GF-D8 (cell line): ENCODE results near the gene PCDHB2.
"Not testable (repeated sequence)": the region's sequence is repeated elsewhere in the genome, so short reads cannot be mapped to it uniquely, and the experiment has no call there.

ENCODE experiments used
- DNase-seq: peaks from one replicate; lab custom pipeline; 2025; lab: John Stamatoyannopoulos, UW

Gene PCDHB2

GRCh38 chr5:141094481-141095262 is at the start of gene PCDHB2:
TSS of gene PCDHB2 (plus strand) at chr5:141094615. CDS start at chr5:141094791, 176 bp downstream.
- DNase-seq, result no peak

GRCh38 chr5:141050622-141051520 is 43.5 kb upstream of the PCDHB2 start, which contains the start of gene PCDHB1:
TSS of gene PCDHB1 (plus strand) at chr5:141051374. CDS start at chr5:141051471, 97 bp downstream.
- no peak for DNase-seq

DNA sequence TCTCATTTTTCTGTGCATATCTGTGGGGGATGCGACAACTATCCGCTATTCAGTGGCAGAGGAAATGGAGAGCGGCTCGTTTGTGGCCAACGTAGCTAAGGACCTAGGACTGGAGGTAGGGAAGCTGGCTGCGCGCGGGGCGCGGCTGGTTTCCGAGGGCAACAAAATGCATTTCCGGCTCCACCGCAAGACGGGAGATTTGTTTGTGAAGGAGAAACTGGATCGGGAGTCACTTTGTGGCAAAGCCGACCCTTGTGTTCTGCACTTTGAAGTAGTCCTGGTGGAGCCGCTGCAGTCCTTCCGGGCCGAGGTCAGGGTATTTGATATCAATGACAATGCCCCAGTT is 42.9 kb upstream of the PCDHB2 start:
- no peak for DNase-seq

- no peak for DNase-seq
These were observed 16.6 kb upstream of the PCDHB2 start for GRCh38 chr5:141077826-141078225.

DNA sequence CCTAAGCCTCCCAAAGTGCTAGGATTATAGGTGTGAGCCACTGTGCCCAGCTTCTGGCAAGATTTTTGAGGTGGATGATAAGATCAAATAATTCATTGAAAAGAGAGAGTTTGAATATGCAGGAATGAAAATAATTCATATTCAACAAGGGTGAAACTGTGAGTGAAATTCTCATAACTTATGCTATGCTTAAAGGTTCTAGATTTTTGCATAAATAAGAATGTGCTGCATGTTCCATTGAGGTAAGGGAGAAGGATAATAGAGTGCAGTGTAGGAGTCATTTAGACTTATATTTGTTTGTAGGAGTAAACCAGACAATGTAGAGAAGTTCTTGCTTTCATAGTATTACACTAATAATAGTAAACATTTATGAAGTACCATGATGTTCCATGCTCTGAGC is 12.2 kb upstream of the PCDHB2 start:
- no peak for DNase-seq

GRCh38 chr5:141084487-141084989 is 9.9 kb upstream of the PCDHB2 start:
- DNase-seq, result no peak

DNA sequence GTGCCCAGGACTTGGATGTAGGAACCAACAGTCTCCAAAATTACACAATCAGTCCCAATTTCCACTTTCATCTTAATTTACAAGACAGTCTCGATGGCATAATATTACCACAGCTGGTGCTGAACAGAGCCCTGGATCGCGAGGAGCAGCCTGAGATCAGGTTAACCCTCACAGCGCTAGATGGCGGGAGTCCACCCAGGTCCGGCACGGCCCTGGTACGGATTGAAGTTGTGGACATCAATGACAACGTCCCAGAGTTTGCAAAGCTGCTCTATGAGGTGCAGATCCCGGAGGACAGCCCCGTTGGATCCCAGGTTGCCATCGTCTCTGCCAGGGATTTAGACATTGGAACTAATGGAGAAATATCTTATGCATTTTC is 837 bp downstream of the PCDHB2 start:
- no peak for DNase-seq

GRCh38 chr5:141096181-141096580 is 1.8 kb downstream of the PCDHB2 start:
- not testable (repeated sequence) for DNase-seq

GRCh38 chr5:141096586-141096985 is 2.2 kb downstream of the PCDHB2 start:
- DNase-seq, result not testable (repeated sequence)

DNA sequence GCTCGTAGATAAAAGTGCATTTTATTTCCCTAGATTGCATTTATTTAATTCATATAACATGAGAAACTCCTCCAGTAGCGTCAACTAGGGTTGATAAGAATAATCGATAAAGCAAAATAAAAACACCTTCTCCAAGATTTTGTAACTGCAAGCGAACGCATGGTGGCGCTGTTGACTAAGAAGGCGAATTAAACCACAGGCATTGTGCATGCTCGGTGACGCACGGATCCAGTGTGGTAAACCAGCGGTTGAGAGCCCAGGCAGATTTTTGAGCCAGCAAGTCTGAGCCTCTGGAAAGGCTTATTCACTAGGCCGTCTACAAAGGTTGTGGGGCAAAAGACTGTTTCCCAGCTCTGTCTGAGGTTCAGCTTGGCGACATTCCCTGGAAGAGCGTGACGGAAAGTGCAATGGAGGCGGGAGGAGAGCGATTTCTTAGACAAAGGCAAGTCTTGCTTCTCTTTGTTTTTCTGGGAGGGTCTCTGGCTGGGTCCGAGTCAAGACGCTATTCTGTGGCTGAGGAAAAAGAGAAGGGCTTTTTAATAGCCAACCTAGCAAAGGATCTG is 5.9 kb downstream of the PCDHB2 start, which contains the start of gene PCDHB3:
PCDHB3 (plus strand) TSS at position 231 of the 563 bp plus-strand sequence; CDS start at position 408, 177 bp downstream.
- DNase-seq, result no peak

DNA sequence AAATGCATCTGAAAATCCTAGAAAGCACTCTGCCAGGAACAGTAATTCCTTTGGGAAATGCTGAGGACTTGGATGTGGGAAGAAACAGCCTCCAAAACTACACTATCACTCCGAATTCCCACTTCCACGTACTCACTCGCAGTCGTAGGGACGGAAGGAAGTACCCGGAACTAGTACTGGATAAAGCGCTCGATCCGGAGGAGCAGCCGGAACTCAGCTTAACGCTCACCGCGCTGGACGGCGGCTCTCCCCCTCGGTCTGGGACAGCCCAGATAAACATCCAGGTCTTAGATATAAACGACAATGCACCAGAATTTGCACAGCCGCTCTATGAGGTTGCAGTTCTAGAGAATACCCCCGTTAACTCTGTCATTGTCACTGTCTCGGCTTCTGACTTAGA is 6.6 kb downstream of the PCDHB2 start:
- no peak for DNase-seq

- not testable (repeated sequence) for DNase-seq
These were observed 7.7 kb downstream of the PCDHB2 start for GRCh38 chr5:141102070-141102469.

DNA sequence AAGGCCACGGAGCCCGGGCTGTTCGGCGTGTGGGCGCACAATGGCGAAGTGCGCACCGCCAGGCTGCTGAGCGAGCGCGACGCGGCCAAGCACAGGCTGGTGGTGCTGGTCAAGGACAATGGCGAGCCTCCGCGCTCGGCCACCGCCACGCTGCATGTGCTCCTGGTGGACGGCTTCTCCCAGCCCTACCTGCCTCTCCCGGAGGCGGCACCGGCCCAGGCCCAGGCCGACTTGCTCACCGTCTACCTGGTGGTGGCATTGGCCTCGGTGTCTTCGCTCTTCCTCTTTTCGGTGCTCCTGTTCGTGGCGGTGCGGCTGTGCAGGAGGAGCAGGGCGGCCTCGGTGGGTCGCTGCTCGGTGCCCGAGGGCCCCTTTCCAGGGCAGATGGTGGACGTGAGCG is 8.1 kb downstream of the PCDHB2 start:
- DNase-seq, result not testable (repeated sequence)

GRCh38 chr5:141105350-141105749 is 10.9 kb downstream of the PCDHB2 start:
- DNase-seq, result no peak

DNA sequence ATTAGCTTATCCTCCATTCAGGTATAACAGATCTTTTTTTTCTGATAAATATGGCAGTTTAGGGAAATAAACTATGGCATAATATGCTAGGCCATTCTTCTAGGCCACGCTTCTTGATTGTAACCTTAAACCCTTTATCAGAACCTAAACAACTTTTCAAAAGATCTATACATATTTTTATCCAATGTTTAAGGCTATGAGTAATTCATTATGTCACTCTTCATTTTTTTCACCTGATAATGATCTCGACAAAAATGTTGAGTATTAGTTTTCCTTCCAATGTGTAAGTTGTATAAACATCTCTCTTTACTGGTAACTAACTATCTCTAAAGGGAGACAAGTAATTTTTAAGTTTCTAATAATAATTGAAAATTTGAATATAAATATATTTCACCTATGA is 24.8 kb downstream of the PCDHB2 start:
- no peak for DNase-seq

DNA sequence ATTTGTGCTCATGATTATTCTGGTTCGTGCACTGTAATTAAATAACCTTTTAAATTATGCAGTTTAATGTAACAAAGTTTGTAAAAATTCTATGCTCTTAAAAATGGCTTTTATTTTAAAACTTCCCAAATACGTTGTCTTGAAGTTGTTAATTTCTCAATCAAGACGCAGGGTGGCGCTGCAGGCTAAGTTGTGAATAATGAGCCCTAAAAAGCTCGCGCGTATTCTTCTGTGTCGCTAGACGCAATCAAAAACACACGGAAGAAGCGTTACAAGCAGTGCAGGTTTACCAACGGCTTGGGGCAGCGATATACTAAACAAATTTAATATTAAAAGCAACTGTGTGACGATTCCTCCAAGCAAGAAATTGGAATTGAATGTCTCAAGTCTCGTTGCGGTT is 27.1 kb downstream of the PCDHB2 start, which contains the start of gene PCDHB4:
PCDHB4 (plus strand) TSS at position 256 of the 400 bp plus-strand sequence. CDS start 181 bp downstream, outside the sequence.
- no peak for DNase-seq

GRCh38 chr5:141121985-141122384 is 27.6 kb downstream of the PCDHB2 start:
- DNase-seq, result no peak

DNA sequence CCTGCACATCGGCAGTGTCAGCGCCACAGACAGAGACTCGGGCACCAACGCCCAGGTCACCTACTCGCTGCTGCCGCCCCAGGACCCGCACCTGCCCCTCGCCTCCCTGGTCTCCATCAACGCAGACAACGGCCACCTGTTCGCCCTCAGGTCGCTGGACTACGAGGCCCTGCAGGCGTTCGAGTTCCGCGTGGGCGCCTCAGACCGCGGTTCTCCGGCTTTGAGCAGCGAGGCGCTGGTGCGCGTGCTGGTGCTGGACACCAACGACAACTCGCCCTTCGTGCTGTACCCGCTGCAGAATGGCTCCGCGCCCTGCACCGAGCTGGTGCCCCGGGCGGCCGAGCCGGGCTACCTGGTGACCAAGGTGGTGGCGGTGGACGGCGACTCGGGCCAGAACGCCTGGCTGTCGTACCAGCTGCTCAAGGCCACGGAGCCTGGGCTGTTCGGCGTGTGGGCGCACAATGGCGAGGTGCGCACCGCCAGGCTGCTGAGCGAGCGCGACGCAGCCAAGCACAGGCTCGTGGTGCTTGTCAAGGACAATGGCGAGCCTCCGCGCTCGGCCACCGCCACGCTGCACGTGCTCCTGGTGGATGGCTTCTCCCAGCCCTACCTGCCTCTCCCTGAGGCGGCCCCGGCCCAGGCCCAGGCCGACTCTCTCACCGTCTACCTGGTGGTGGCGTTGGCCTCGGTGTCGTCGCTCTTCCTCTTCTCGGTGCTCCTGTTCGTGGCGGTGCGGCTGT is 29.2 kb downstream of the PCDHB2 start:
- not testable (repeated sequence) for DNase-seq

DNA sequence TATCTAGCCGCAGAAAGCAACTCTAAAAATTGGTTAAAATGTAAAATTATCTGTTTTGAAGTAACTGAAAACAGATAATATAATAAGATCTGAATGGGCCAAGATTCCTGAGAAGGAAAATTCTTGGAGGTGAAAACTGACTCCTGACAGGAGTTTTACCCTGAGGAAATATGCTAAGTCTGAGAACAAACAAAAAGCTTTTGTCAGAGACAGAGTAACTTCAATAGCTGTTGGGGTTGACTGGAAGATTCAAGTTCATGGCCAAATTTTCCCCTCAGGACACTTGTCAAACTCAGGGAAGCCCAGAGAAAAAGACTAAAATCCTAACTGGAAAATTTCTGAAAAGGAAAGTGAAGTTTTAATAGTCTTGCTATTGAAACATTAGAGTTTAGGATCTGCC is 32.9 kb downstream of the PCDHB2 start:
- no peak for DNase-seq

GRCh38 chr5:141135030-141135717 is 40.8 kb downstream of the PCDHB2 start, which contains the start of gene PCDHB5:
TSS of gene PCDHB5 (plus strand) at chr5:141135206. CDS start at chr5:141135435, 229 bp downstream.
- no peak for DNase-seq
